NCI-H187 (cell line): ENCODE measurements around the gene ZNF829.
A peak's percentile ranks its signal among the peaks of the same experiment; 100 is the strongest.

ENCODE experiments used
- DNase-seq, 2 experiments: peaks; one replicate each; lab custom pipeline; 2025; lab: John Stamatoyannopoulos, UW

The ZNF829 gene

DNA sequence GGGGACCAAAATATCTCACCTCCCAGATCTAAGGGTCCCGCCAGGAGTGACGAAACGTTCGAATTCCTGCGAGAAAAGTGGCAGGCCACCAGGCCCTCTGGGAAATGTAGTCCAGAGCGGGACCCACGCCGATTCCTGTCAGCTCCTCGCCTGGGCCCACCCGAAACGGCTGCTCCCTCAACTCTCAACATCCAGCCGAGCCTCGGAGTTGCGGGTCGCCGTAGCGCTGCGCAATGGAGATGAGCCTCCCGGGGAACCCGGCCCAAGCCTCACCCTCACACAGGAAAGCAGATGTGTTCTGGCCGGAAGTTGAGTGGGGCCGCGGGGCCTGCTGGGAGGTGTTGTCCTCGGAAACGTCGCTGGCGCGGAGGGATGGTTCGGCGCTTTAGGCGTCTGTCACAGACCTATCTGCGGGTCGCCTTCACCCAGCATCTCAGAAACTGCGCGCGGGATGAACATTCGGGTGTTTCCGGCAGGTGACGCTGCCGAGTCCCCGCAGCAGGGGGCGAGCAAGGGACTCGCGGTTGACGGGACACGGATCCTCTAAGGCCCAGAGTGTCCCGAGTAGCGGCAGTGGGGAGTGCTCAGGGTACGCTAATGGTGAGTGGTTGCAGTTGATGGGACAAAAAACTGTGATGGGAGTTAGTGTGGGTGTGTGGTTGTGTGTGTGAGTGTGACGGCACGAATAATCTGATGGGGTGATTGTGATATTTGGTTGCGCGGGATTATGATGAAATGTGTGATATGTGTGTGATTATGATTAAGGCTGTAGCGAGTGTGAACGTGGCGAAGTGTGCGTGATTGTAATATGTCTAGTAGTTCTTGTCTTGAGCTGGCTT is at the start of gene ZNF829, which contains the start of gene ZNF568:
TSS of gene ZNF829 (minus strand) at position 300 of the 839 bp plus-strand sequence. CDS start 1,124 bp downstream, outside the sequence.
TSS of gene ZNF568 (plus strand) at position 341 of the 839 bp plus-strand sequence. CDS start 6,439 bp downstream, outside the sequence.
- peak; percentile 78 to 80 for DNase-seq

- peak; percentile 30 to 36 for DNase-seq
Observed at GRCh38 chr19:36963280-36963679, 47.2 kb upstream of the ZNF829 start.

DNA sequence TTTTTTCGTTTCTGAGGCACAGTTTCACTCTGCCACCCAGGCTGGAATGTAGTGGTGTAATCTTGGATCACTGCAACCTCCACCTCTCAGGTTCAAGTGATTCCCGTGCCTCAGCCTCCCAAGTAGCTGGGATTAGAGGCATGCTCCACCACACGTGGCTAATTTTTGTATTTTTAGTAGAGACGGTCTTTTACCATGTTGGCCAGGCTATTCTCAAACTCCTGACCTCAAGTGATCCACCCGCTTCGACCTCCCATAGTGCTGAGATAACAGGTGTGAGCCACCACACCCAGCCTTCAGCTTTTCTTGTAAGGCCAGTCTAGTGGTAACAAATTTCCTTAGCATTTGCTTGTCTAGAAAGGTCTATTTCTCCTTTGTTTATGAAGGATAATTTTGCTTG is 46.3 kb upstream of the ZNF829 start:
- DNase-seq: no peak

DNA sequence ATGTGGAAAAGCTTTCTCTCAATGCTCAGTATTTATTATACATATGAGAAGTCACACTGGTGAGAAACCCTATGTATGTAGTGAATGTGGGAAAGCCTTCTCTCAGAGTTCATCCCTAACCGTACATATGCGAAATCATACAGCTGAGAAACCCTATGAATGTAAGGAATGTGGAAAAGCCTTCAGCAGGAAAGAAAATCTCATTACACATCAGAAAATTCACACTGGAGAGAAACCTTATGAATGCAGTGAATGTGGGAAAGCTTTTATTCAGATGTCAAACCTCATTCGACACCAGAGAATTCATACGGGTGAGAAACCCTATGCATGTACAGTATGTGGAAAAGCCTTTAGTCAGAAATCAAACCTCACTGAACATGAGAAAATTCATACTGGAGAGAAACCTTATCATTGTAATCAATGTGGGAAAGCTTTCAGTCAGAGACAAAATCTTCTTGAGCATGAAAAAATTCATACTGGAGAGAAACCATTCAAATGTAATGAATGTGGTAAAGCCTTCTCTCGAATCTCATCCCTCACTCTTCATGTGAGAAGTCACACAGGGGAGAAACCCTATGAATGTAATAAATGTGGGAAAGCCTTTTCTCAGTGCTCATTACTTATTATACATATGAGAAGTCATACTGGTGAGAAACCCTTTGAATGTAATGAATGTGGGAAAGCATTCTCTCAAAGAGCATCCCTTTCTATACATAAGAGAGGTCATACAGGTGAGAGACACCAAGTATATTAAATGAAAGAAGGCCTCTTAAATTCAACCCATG is 34.4 kb upstream of the ZNF829 start:
- no peak for DNase-seq

DNA sequence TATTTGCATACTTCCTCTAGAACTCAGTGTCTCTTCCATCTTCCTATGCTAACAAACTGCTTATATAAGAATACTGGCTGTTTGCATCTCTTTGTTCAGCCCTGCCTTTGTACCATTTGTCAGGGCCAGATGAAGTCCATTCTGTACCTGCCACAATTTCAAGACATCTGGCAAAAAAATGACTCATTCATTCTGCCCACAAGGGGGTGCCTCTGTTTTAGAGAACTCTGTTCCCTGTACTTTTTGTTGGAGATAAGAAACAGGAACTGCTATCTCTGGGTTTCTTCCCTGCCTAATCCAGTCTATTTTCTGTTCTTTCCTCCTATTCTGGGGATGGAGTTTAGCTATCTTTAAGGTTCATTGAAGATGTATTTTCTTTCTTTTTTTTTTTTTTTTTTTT is 23.1 kb upstream of the ZNF829 start:
- DNase-seq: no peak

- DNase-seq: no peak
Observed at GRCh38 chr19:36931684-36932083, 15.6 kb upstream of the ZNF829 start.

DNA sequence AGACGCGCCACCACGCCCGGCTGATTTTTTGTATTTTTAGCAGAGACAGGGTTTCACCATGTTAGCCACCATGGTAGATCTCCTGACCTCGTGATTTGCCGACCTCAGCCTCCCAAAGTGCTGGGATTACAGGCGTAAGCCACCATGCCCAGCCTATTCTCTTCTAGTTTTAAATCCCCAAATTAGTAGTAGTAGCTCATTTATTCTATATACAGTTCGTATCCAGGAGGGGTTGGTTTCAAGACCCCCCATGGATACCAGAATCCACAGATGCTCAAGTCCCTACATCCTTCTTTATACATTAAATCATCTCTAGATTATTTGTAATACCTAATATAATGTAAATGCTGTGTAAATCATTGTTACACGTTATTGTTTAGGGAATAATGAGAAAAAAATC is 2.0 kb upstream of the ZNF829 start:
- DNase-seq: no peak

GRCh38 chr19:36916991-36917390 is 900 bp upstream of the ZNF829 start:
- DNase-seq: no peak

- no peak for DNase-seq
Observed at GRCh38 chr19:36898422-36898821, 17.7 kb downstream of the ZNF829 start.

- no peak for DNase-seq
Observed at GRCh38 chr19:36894849-36895383, 21.2 kb downstream of the ZNF829 start.

DNA sequence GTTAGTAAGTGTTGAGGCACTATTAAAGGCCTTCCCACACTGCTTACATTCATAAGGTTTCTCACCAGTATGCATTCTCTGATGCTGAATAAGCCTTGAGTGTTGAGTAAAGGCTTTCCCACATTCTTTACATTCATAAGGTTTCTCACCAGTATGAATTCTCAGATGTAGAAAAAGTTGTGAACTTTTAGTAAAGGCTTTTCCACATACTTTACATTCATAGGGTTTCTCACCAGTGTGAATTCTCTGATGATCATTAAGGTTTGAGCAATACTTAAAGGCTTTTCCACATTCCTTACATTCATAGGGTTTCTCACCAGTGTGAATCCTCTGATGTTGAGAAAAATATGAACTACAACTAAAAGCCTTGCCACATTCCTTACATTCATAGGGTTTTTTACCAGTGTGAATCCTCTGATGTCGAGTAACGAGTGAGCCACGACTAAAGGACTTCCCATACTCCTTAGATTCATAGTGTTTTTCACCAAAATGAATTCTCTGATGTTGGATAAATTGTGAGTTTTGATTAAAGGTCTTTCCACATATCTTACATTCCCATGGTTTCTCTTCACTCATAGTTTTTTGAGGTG is 24.2 kb downstream of the ZNF829 start:
- no peak for DNase-seq

DNA sequence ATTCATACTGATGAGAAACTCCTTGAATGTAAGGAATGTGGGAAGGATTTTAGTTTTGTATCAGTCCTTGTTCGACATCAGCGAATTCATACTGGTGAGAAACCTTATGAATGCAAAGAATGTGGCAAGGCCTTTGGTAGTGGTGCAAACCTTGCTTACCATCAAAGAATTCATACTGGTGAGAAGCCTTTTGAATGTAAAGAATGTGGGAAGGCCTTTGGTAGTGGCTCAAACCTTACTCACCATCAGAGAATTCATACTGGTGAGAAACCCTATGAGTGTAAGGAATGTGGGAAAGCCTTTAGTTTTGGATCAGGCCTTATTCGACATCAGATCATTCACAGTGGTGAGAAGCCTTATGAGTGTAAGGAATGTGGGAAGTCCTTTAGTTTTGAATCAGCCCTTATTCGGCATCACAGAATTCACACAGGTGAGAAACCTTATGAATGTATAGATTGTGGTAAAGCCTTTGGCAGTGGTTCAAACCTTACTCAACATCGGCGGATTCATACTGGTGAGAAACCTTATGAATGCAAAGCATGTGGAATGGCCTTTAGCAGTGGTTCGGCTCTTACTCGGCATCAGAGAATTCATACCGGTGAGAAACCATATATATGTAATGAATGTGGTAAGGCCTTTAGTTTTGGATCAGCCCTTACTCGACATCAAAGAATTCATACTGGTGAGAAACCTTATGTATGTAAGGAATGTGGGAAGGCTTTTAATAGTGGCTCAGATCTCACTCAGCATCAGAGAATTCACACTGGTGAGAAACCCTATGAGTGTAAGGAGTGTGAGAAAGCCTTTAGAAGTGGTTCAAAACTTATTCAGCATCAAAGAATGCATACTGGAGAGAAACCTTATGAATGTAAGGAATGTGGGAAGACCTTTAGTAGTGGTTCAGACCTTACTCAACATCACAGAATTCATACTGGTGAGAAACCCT is 38.8 kb downstream of the ZNF829 start:
- no peak for DNase-seq

- no peak for DNase-seq
Observed at GRCh38 chr19:36851898-36852297, 64.2 kb downstream of the ZNF829 start.

DNA sequence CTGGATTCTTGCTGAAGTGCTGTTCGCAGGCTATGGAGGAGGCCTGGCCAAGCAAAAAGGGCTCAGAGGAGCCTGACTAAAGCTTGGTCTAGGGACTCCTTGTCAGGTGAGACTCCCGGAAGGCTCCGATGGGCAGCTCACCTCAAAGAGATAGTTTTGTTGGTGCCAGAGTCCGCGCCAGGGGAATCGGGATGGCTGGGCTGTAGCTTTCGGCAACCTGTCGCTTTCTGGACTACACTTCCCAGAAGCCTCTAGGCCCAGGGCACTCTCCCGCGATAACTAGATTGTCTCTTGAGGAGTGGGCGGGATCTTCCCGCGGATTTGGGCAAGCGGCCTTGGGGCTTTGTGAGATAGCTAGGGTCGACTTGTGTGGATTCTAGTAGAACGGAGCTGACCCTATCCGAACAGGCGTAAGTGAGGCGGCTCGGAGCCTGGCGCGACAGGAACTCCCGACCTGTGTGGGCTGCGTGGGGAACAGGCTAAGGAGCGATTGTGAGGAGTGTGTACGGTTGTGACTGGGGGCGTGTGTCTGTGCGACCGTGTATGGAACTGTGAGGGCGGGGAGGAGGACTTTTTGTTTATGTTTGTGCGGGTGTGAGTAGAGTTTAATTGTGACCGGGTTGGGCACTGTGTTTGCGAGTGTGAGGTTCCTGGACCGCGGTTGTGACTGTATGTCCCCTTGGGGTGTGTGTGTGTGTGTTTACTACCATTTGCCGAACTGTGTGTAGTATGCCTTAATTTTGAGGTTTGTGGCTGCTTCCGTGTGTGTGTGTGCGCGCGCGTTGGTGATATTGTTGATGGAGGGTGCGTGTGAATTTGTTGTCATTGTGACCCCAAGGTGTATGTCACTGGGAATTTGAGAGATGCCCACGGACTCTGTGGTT is 65.3 kb downstream of the ZNF829 start, which contains the start of gene ZNF345:
TSS of gene ZNF345 (plus strand) at position 318 of the 884 bp plus-strand sequence. CDS start 25,955 bp downstream, outside the sequence.
- DNase-seq: peak; percentile 90 to 94

DNA sequence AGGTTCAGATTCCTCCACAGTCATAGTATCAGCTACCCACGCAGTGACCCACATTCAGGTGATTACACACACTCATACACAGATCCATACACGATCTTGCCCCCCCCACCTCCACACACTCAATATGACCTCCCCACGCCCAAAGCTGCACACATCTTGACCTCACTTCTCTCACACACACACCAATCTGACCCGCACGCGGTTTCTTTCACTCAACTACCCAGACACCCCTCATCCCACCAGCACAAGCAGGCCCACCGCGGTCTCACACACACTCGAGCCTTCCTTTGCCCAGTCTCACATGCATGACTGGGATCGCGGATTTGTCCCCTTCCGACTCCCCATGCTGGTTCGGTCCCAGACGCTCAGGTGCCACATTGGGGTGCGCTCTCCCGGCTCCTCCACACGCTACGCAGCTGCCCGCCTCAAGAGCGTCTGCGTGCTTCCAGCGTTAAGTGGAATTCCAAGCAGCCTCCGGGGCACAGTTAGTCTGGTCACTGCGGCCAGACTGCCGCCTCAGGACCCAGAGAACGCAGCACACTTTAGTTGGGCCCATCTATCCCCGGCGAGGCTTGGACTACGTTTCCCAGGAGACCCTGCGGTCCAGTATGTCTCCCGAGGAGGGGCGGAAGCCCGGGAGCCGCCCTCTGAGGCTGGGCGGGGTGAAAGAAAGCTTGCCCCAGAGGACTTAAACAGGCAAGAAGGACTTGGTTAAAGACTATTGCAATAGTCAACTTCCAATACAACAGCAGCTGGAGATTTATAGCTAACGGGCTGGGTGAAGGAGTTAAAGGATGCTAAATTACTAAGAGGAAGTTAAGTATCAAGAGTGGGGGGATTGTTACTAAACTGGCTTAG is 66.2 kb downstream of the ZNF829 start:
- DNase-seq: peak; percentile 74 to 94

- no peak for DNase-seq
Observed at GRCh38 chr19:36847968-36848367, 68.1 kb downstream of the ZNF829 start.

GRCh38 chr19:36838784-36839324 is 77.2 kb downstream of the ZNF829 start:
- DNase-seq: no peak
